GM23338 (cell line): ENCODE measurements around the gene LAMA1. TPM values are rescaled to one million over a fixed set of nuclear protein-coding genes. Genes with fewer than 3 reads are reported as not detected.

Experiments
- ATAC-seq: fragments of 200-7000 bp; cut with Tn5 transposase; 3 replicates; pipeline ENCODE4 v1.9.1; 2020
- DNase-seq: peaks from one replicate; pipeline ENCODE4 v3.0.0-alpha.2; 2015; ENCODE audit warnings: low spot score
- H2AFZ ChIP-seq: fragments of 200-600 bp; sonication (generic); 2 replicates; pipeline ENCODE4 v1.8.0; 2016; ENCODE audit warnings: antibody characterized with exemption, mild to moderate bottlenecking, moderate library complexity
- H3F3A ChIP-seq: fragments of 200-600 bp; sonication (generic); replicated peaks from 2 replicates; pipeline ENCODE4 v1.8.0; 2017; ENCODE audit warnings: antibody characterized with exemption, mixed run types, low read depth
- H3K27ac ChIP-seq: fragments of 200-600 bp; sonication (generic); 2 replicates; pipeline ENCODE4 v1.6.1; 2016; ENCODE audit warnings: low read depth
- H3K27me3 ChIP-seq: fragments of 200-600 bp; sonication (generic); 2 replicates; pipeline ENCODE4 v1.8.0; 2016; ENCODE audit warnings: mild to moderate bottlenecking, mixed run types, moderate library complexity; ENCODE audit not compliant: insufficient read depth
- H3K36me3 ChIP-seq: fragments of 200-600 bp; sonication (generic); 2 replicates; pipeline ENCODE4 v1.8.0; 2016; ENCODE audit warnings: mild to moderate bottlenecking; ENCODE audit not compliant: insufficient read depth
- H3K4me1 ChIP-seq: fragments of 200-600 bp; sonication (generic); 2 replicates; pipeline ENCODE4 v1.8.0; 2016; ENCODE audit warnings: mild to moderate bottlenecking, moderate library complexity; ENCODE audit not compliant: insufficient read depth
- H3K4me2 ChIP-seq: fragments of 200-600 bp; sonication (generic); 2 replicates; pipeline ENCODE4 v1.7.1; 2017; ENCODE audit warnings: mixed run types
- H3K4me3 ChIP-seq: fragments of 200-600 bp; sonication (generic); 2 replicates; pipeline ENCODE4 v1.6.1; 2016; ENCODE audit warnings: mixed run types
- H3K79me2 ChIP-seq: fragments of 200-600 bp; sonication (generic); replicated peaks from 2 replicates; pipeline ENCODE4 v1.8.0; 2017; ENCODE audit warnings: mild to moderate bottlenecking; ENCODE audit not compliant: insufficient read depth
- H3K9me2 ChIP-seq: fragments of 200-600 bp; sonication (generic); 2 replicates; pipeline ENCODE4 v1.8.0; 2017; ENCODE audit not compliant: insufficient read depth
- H4K20me1 ChIP-seq: fragments of 200-600 bp; sonication (generic); replicated peaks from 2 replicates; pipeline ENCODE4 v1.8.0; 2017; ENCODE audit warnings: mild to moderate bottlenecking; ENCODE audit not compliant: insufficient read depth
- H3K27ac Mint-ChIP-seq: 2 replicates; pipeline ENCODE4 v1.8.0; 2020; ENCODE audit warnings: inconsistent platforms, mild to moderate bottlenecking, moderate library complexity, mixed read lengths
- H3K27me3 Mint-ChIP-seq: 3 replicates; pipeline ENCODE4 v1.8.0; 2022; ENCODE audit warnings: low read depth, mild to moderate bottlenecking, moderate library complexity, mixed read lengths, inconsistent platforms; ENCODE audit not compliant: insufficient read depth, poor library complexity
- H3K36me3 Mint-ChIP-seq: 3 replicates; pipeline ENCODE4 v1.8.0; 2021; ENCODE audit warnings: low read depth, mild to moderate bottlenecking, inconsistent platforms, moderate library complexity, mixed read lengths
- H3K4me1 Mint-ChIP-seq: 3 replicates; pipeline ENCODE4 v1.8.0; 2020; ENCODE audit warnings: mild to moderate bottlenecking, inconsistent platforms, mixed read lengths
- H3K4me3 Mint-ChIP-seq: 3 replicates; pipeline ENCODE4 v1.8.0; 2021; ENCODE audit warnings: moderate library complexity, mild to moderate bottlenecking, inconsistent platforms, mixed read lengths
- H3K9me3 Mint-ChIP-seq: 3 replicates; pipeline ENCODE4 v1.8.0; 2020; ENCODE audit warnings: moderate library complexity, mild to moderate bottlenecking, inconsistent platforms, mixed read lengths
- CREB1 ChIP-seq: fragments of 250-450 bp; sonication (Bioruptor Pico); IDR thresholded peaks from 2 replicates; pipeline ENCODE4 v1.5.0; 2020; ENCODE audit warnings: low read depth, mild to moderate bottlenecking, moderate library complexity
- ETS1 ChIP-seq: IDR thresholded peaks from 2 replicates; pipeline ENCODE4 v1.6.1; 2016; ENCODE audit warnings: antibody characterized with exemption
- EZH2 ChIP-seq: fragments of 200-600 bp; sonication (generic); IDR thresholded peaks from one replicate; pipeline ENCODE4 v1.8.0; 2017; ENCODE audit warnings: antibody characterized with exemption, mild to moderate bottlenecking, low read depth; ENCODE audit not compliant: unreplicated experiment
- EZH2phosphoT487 ChIP-seq: fragments of 200-600 bp; sonication (generic); IDR thresholded peaks from one replicate; pipeline ENCODE4 v1.8.1; 2018; ENCODE audit warnings: antibody characterized with exemption; ENCODE audit not compliant: unreplicated experiment
- JUNB ChIP-seq: IDR thresholded peaks from one replicate; pipeline ENCODE4 v1.6.1; 2016; ENCODE audit warnings: antibody characterized with exemption; ENCODE audit not compliant: unreplicated experiment
- POLR2AphosphoS5 ChIP-seq: IDR thresholded peaks from 2 replicates; pipeline ENCODE4 v1.6.1; 2016; ENCODE audit warnings: antibody characterized with exemption, low read depth
- STAT1 ChIP-seq: IDR thresholded peaks from one replicate; pipeline ENCODE4 v1.6.1; 2016; ENCODE audit warnings: antibody characterized with exemption; ENCODE audit not compliant: unreplicated experiment
- ZNF114 ChIP-seq: fragments of 250-450 bp; sonication (Bioruptor Pico); IDR thresholded peaks from 2 replicates; pipeline ENCODE4 v1.5.0; 2020; ENCODE audit warnings: mild to moderate bottlenecking, moderate library complexity
- ZNF331 ChIP-seq: fragments of 250-450 bp; sonication (Bioruptor Pico); IDR thresholded peaks from 2 replicates; pipeline ENCODE4 v1.5.0; 2020; ENCODE audit warnings: low read depth, mild to moderate bottlenecking, moderate library complexity
- polyA plus RNA-seq: library from polyadenylated mRNA; unstranded; fragments of >200 nt; fragmentation: Nextera tagmentation; extraction: Ambion mirVana; gene quantifications from 2 replicates; pipeline ENCODE4 v1.2.1, GENCODE V29; 2016
- total RNA-seq: library from RNA; depleted of rRNA; stranded (reverse); fragments of >200 nt; shearing (Covaris generic); gene quantifications from 2 replicates; pipeline ENCODE4 v1.2.3, GENCODE V29; 2014
- TF ChIP-seq, protein P1 (sequence below), 2 experiments: fragments of 200-600 bp in 1 of 2; sonication (generic) in 1 of 2; conservative IDR thresholded peaks; 2 replicates each; pipeline versions ENCODE4 v1.5.1 to v1.6.1; 2016 to 2017; ENCODE audit warnings: antibody characterized with exemption in 2 of 2, low read depth in 2 of 2, mild to moderate bottlenecking in 2 of 2, moderate library complexity in 1 of 2
- TF ChIP-seq, protein P2 (sequence below): IDR thresholded peaks from one replicate; pipeline ENCODE4 v1.6.1; 2018; ENCODE audit warnings: antibody characterized with exemption; ENCODE audit not compliant: unreplicated experiment

LAMA1 gene
- total and polyA plus RNA-seq, 2 experiments from 2014 or later = 14.8 to 52.3 TPM

GRCh38 chr18:7132356-7133150 lies 15.0 kb upstream of the LAMA1 start (continued):
- no peak for TF ChIP-seq EZH2
- TF ChIP-seq ETS1 = no peak
- TF ChIP-seq, protein P1, sequence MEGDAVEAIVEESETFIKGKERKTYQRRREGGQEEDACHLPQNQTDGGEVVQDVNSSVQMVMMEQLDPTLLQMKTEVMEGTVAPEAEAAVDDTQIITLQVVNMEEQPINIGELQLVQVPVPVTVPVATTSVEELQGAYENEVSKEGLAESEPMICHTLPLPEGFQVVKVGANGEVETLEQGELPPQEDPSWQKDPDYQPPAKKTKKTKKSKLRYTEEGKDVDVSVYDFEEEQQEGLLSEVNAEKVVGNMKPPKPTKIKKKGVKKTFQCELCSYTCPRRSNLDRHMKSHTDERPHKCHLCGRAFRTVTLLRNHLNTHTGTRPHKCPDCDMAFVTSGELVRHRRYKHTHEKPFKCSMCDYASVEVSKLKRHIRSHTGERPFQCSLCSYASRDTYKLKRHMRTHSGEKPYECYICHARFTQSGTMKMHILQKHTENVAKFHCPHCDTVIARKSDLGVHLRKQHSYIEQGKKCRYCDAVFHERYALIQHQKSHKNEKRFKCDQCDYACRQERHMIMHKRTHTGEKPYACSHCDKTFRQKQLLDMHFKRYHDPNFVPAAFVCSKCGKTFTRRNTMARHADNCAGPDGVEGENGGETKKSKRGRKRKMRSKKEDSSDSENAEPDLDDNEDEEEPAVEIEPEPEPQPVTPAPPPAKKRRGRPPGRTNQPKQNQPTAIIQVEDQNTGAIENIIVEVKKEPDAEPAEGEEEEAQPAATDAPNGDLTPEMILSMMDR (conservative IDR thresholded peaks at IDR 0.05; ENCODE audit: low read depth in 2 of 2) = no peak
- TF ChIP-seq, protein P2, sequence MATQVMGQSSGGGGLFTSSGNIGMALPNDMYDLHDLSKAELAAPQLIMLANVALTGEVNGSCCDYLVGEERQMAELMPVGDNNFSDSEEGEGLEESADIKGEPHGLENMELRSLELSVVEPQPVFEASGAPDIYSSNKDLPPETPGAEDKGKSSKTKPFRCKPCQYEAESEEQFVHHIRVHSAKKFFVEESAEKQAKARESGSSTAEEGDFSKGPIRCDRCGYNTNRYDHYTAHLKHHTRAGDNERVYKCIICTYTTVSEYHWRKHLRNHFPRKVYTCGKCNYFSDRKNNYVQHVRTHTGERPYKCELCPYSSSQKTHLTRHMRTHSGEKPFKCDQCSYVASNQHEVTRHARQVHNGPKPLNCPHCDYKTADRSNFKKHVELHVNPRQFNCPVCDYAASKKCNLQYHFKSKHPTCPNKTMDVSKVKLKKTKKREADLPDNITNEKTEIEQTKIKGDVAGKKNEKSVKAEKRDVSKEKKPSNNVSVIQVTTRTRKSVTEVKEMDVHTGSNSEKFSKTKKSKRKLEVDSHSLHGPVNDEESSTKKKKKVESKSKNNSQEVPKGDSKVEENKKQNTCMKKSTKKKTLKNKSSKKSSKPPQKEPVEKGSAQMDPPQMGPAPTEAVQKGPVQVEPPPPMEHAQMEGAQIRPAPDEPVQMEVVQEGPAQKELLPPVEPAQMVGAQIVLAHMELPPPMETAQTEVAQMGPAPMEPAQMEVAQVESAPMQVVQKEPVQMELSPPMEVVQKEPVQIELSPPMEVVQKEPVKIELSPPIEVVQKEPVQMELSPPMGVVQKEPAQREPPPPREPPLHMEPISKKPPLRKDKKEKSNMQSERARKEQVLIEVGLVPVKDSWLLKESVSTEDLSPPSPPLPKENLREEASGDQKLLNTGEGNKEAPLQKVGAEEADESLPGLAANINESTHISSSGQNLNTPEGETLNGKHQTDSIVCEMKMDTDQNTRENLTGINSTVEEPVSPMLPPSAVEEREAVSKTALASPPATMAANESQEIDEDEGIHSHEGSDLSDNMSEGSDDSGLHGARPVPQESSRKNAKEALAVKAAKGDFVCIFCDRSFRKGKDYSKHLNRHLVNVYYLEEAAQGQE = no peak
- TF ChIP-seq JUNB = no peak
- no peak for TF ChIP-seq ZNF331 (CRISPR knock-in tag)
- TF ChIP-seq EZH2phosphoT487 = no peak

- Mint-ChIP-seq H3K4me1 (no peaks in the 10 kb centered on the region), H3K27me3 (peaks cover 7% of the 10 kb centered on the region), H3K27ac (no peak overlapping the region), H3K4me3 (no peak overlapping the region), H3K36me3 (no peaks in the 10 kb centered on the region), H3K9me3 (no peaks in the 10 kb centered on the region)
- ATAC-seq (no peak), DNase-seq (no peak)
- Histone ChIP-seq H3K4me2 (no peak overlapping the region), H3K4me1 (no peaks in the 10 kb centered on the region), H3F3A (no peaks in the 10 kb centered on the region), H3K27ac (no peak overlapping the region), H3K9me2 (no peaks in the 10 kb centered on the region), H3K27me3 (peaks cover 13% of the 10 kb centered on the region), H3K4me3 (no peak overlapping the region), H3K36me3 (no peaks in the 10 kb centered on the region), H2AFZ (no peak overlapping the region), H3K79me2 (no peaks in the 10 kb centered on the region), H4K20me1 (no peaks in the 10 kb centered on the region)
- TF ChIP-seq EZH2phosphoT487 (no peak), EZH2 (no peak), ZNF114 (CRISPR knock-in tag) (no peak), ETS1 (no peak), STAT1 (no peak), POLR2AphosphoS5 (no peak), JUNB (no peak), ZNF331 (CRISPR knock-in tag) (no peak), CREB1 (CRISPR knock-in tag) (no peak)
- TF ChIP-seq, protein P1 (conservative IDR thresholded peaks at IDR 0.05; ENCODE audit: low read depth in 2 of 2) = no peak
- TF ChIP-seq, protein P2 = no peak
Observed at GRCh38 chr18:7122376-7122775, 4.8 kb upstream of the LAMA1 start.
